HS-5 (cell line): ENCODE measurements around the gene SOX5.
"Not testable (repeated sequence)": the region's sequence is repeated elsewhere in the genome, so short reads cannot be mapped to it uniquely, and the experiment has no call there.

Source experiments
- DNase-seq: peaks from one replicate; pipeline ENCODE4 v3.0.0-alpha.2; 2012; ENCODE audit warnings: low read depth

The SOX5 gene

GRCh38 chr12:23909551-23909950 lies 39.9 kb downstream of the SOX5 start:
- no peak for DNase-seq

- DNase-seq = no peak
Measured at GRCh38 chr12:23906329-23906728, 43.1 kb downstream of the SOX5 start.

GRCh38 chr12:23899434-23899833 lies 50.0 kb downstream of the SOX5 start:
- no peak for DNase-seq

- no peak for DNase-seq
Measured at GRCh38 chr12:23898121-23898520, 51.3 kb downstream of the SOX5 start.

- no peak for DNase-seq
Measured at GRCh38 chr12:23895792-23896218, 53.7 kb downstream of the SOX5 start.

- no peak for DNase-seq
Measured at GRCh38 chr12:23893611-23894010, 55.9 kb downstream of the SOX5 start.

GRCh38 chr12:23891115-23891514 lies 58.4 kb downstream of the SOX5 start:
- no peak for DNase-seq

GRCh38 chr12:23889069-23889440 lies 60.4 kb downstream of the SOX5 start:
- no peak for DNase-seq

GRCh38 chr12:23888396-23889068 lies 60.9 kb downstream of the SOX5 start:
- DNase-seq = no peak

- DNase-seq = no peak
Measured at GRCh38 chr12:23887055-23887835, 62.2 kb downstream of the SOX5 start.

- DNase-seq = no peak
Measured at GRCh38 chr12:23885394-23885793, 64.1 kb downstream of the SOX5 start.

GRCh38 chr12:23884909-23885308 lies 64.6 kb downstream of the SOX5 start:
- no peak for DNase-seq

- DNase-seq = no peak
Measured at GRCh38 chr12:23880988-23881387, 68.5 kb downstream of the SOX5 start.

GRCh38 chr12:23876618-23877017 lies 72.9 kb downstream of the SOX5 start:
- DNase-seq = not testable (repeated sequence)

- DNase-seq = no peak
Measured at GRCh38 chr12:23867794-23868193, 81.7 kb downstream of the SOX5 start.

GRCh38 chr12:23862701-23863100 lies 86.8 kb downstream of the SOX5 start:
- DNase-seq = no peak

- DNase-seq = no peak
Measured at GRCh38 chr12:23860019-23860418, 89.5 kb downstream of the SOX5 start.

GRCh38 chr12:23857178-23857577 lies 92.3 kb downstream of the SOX5 start:
- no peak for DNase-seq

- DNase-seq = no peak
Measured at GRCh38 chr12:23855813-23856212, 93.7 kb downstream of the SOX5 start.

GRCh38 chr12:23854598-23854997 lies 94.9 kb downstream of the SOX5 start:
- DNase-seq = no peak

GRCh38 chr12:23853640-23854039 lies 95.8 kb downstream of the SOX5 start:
- DNase-seq = no peak

GRCh38 chr12:23851602-23852001 lies 97.9 kb downstream of the SOX5 start:
- no peak for DNase-seq

- no peak for DNase-seq
Measured at GRCh38 chr12:23847857-23848256, 101.6 kb downstream of the SOX5 start.

- no peak for DNase-seq
Measured at GRCh38 chr12:23843958-23844357, 105.5 kb downstream of the SOX5 start.
